NCI-H2196 (cell line): ENCODE data around the gene CHRDL1.

ENCODE experiments used
- DNase-seq: peaks from one replicate; lab custom pipeline; 2025; ENCODE audit not compliant: unreplicated experiment; lab: John Stamatoyannopoulos, UW

CHRDL1 gene

DNA sequence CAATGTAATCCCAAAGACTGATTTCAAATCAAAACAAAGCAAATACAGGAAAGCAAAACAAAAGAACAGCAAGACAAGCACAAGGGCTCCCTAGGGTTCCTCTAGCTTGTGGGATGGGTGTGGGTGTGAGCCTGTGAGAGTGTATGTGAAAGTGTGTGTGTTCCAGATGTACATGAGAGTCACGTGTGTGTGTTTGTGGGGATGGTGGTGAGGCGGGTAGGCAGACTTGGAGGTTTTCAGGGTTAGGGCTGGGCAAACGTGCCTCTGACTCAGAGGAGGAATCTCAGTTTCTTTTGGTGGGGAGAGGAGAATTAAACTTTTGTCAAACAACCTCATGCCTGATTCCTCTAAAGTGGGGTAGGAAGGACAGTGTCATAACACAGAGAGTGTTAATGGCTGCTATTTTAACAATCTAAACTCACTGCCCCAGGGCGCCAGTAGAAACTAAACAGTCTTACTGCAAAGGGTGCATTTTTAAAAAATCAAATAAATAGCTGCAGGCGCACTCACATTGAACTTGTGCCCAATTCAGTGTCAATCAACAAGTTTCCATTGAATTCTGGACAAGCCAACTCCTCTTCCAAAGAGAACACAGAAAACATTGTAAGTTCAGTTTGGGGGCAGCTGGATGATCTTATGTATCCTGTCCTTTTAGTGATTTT is 51.8 kb downstream of the CHRDL1 start:
- DNase-seq, result no peak

DNA sequence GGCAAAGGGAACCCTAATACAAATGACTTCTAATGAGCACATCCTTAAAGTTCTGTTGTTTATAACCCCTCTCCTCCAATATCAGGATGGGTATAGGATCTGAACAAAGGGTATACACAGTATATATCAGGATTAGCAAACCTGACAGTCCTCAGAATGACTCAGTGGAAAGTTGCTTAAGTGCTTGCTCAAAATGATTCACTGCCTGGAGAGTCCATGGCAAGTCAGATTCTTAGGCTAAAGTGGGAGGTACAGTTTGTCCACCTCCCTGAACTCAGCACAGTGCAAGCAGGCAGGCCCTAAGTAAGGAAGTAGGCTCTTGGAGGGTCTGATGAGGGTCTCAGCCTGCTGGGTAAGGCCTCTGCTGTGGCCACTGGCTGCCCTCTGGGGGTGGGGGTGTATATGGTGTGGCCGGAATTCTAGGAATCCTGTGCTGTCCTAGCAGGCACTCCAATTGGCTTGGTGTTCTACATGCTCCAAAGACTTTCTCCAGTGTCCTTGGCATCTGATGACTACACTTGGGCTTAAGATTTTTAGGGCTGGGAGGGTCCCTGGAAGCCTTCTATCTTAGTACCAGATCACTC is 54.3 kb downstream of the CHRDL1 start:
- DNase-seq, result no peak

DNA sequence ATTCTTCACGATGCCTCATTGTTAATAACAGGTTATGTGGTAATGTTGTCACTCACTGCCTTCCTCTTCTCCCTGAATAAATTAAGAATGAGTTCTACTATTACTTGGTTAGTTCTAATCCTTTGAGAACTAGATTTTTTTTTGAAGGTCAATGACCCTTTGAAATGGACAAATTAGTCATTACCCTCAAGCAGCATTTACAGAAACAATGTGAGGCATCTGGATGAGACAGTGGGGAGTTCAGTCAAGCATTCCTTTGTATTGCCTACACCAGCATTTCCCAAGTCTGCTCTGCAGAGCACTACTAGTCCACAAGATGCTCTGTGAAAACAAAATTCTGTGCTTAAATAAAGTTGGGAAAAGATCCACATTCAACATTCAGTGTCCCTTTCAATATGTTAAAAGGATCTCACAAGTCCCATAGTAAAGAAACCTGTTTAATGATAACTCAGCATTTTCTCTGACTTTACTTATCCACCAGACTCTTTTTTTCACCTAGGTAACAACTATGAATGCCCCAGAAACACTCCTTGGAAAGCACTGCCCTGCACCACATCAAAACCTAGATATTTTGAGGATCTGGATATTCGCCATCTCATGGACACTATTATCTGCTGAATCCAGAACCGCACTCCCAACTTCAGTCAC is 60.6 kb downstream of the CHRDL1 start:
- no peak for DNase-seq

DNA sequence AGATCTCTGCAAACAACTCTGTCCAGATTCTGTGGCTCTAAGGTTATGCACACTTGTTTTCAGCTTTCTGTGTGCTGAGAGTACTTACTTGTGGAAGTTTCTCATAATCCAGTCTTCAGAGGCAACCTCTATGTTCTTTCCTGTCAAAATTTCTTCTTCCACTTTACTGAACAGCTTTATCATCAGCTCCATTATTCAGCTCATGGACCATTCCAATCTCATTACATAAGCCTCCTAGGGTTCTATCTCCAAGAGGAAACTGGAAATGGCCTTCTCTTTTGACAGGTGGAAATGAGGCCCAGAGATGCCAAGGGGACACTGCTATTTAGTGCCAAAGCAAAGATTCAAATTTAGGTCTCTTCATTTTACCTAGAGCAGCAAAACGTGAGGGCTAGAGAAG is 61.3 kb downstream of the CHRDL1 start:
- DNase-seq, result no peak

DNA sequence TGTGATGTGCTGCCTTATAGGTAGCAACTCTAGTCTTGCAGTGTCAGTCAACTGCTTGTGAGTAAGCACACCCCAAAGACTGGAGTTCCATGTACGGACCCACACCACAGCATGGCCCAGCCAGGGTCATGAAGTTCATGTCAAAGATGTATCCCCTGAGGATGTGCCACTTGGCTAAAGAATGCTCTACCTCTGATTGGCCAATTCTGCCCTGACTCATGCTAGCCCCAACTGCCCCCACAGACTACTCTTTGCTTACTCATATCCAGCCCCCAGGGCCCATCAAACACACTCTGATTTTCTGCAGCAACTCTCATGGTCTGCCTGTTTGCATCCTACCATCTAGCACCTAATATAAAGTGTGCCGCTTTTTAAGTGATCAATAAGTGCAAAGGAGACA is 62.5 kb downstream of the CHRDL1 start:
- no peak for DNase-seq

DNA sequence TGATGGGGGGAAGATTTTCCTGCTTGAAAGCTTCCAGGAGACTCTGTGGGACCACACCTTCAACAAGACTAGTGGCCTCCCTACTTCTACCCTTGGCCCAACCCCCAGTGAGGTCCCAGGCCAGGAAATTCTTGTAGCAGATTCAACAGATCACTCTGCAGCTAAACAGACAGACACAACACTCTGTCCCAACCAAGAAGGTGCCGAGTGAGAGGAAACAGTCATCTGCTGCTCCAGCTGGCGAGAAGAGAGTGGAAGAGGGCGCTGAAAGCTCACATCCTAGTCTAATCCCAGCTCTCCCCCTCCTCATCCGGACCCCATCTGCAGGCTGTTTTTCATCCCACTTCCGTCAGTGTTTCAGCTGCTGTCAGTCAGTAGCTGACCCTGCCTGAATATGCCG is 63.4 kb downstream of the CHRDL1 start:
- no peak for DNase-seq

DNA sequence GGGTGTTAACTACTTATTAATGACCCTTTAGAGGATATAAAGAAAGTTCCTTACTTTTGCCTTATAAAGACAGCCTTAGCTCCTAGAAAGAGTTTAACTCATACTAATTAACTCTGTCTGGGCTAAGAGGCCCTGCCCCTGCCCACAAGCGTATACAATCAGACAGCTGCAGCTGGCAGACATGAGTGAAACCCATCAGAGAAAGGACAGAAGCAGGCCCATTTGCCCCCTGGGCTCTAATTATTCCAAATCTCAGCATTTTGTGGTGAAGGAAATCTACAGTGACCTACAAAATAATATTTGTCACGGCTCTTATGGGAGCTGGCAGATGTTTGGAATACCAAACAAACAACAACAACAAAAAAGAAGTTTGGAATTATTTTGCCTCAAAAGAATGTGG is 71.8 kb downstream of the CHRDL1 start:
- DNase-seq, result no peak

DNA sequence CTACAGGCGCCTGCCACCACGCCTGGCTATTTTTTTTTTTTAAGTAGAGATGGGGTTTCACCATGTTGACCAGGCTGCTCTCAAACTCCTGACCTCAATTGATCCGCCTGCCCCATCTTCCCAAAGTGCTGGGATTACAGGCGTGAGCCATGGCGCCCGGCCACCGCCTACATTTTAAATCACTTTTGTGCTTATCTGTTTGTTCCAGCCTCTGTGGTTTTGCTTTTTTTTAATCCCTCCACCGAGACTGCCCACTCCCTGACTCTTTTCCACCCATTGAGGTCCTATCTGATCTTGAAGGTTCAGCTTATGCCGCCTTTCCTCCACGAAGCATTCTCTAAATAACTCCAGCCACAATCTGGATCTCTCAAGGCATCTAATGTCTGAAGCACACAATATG is 73.5 kb downstream of the CHRDL1 start:
- DNase-seq, result no peak

DNA sequence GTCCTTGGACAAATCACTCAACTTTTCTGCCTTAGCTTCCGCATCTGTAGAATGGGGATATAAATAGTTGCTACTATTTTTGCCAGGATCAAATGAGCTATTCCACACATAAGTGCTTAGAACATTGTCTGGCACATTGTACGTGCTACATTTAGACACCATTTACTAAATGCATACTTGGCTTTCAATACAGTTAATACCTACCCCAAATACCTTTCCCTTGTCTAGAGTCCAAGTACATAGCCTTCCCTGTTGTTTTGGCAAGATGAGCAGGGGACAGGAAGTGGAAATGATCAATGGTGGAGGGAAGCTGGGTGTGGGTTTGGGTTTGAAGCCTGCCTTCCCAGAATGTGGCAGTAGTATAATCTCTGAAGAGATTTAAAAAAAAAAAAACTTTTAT is 82.0 kb downstream of the CHRDL1 start:
- DNase-seq, result no peak

DNA sequence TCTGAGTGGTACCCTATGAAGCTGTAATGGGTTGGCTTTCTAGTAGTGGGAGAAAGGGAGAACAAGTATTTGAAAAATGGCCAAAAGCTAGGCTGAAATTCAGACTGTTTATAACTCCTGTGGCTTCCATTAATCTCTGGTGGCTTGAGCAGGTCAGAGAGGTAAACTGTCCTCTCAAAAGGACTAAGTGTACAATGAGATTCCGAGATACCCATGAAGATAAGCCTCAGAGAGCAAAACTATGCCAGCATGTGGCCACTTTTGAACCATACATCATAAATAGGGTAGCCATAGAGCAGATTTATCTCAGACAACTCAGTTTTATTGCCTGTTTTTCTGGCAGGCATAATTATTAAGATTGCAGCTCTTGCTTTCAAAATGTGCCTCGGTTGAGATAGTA is 89.2 kb downstream of the CHRDL1 start:
- no peak for DNase-seq

DNA sequence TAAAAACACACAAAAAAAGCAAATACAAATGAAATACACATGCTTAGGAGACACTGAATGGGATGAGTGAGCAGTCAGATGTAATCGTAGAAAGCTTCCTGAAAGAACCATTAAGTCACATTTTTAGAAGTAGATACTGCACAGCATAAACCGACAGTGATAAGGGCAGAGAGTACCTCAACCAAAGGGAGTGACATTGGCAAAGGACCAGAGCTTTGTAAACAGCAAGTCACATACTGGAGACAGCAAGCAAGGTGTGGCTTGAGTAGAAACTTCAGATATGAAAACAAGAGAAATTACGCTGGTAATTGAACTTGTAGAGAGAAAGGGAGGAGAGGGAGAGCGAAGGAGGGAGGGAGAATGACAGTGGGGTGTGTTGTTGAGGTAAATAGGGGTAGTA is 92.0 kb downstream of the CHRDL1 start:
- no peak for DNase-seq

DNA sequence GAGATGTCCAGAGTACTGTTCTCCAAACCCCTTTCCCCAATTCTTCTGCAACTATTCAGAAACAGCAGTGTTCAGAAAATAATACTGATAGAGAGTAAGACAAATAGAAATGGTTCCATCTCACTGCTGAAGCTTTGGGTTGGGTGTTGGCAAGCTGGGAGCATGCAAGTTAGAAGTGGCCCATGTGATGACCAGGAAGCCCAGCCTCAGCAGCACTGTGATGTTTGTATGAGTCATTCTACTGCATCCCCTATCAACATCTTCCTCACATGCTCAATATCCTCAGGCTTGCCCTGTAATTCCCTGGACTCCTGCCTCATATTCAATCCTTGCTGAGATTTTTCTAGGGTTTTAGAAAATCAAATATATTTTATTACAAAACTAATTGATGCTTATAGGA is 96.5 kb downstream of the CHRDL1 start:
- no peak for DNase-seq

DNA sequence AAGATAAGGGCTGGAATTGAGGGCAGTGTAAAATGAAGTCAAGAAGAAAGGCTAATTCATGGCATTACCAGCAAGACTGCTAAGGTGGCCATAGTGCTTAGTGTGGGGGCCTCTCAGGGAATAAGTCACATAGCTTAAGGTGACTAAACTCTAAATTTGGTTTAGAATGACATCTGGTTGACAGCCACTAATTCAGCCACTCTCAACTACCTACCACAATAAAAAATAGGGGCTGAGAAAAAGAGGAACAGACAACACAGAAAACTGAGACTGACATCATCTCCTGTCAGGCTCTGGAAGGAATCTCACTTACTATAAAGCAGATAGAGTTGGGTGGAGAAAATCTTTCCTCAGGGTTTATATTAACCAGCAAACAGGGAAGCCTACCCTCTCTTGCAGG is 96.9 kb downstream of the CHRDL1 start:
- DNase-seq, result no peak

DNA sequence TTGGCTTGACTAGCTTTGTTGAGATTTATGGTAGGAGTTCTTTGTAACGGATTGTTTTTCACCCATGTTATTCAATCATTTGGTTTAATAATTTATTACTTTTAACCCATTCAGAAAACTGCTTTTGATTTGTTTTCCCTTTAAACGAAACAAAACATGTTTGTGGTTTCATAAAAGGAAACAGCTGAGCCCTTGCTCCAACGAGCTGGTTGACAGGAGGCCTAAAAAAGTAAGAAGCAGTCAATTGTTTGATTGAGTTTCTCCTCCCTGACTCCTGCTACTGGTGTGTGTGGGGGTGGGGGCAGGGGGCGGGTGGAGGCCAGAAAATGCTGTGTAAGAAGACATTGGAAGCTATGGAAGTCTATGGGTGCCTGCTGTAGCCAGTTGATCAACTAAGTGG is 102.8 kb downstream of the CHRDL1 start:
- DNase-seq, result no peak

DNA sequence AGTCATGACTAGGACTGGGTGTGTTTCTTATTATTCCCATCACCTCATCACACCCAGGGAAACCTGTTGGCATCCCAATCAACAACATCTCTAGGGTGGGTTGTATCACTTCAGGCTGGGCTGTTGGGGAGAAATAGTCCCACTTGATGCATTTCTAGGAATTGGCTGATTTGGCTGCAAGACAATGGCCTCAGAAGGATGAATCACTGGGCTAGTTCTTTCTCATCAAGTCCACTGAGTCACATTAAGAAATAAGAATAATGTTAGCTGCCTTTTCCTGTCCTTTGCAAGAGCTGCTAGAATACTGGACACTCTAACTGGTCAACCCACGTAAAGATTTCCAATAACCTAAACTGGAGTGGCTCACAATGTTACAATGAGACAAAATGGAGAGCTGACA is 104.2 kb downstream of the CHRDL1 start:
- DNase-seq, result no peak

DNA sequence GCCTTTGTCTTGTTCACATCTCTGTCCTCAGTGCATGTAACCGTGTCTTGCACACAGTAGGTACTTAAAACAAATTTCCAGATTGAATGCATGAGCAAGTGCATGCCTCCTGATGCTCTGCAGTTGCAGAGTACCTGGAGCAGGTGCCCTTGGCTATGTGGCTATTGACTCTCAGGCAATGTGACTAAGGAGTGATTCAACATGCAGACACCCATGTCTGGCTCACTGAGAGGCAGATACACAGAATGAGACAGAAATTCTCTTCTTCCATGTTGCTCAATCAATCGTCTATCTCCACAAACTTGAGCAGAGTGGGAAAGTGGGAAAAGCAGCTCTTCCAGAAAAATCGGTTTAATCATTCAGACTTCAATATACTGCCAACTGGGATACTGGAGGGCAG is 111.0 kb downstream of the CHRDL1 start:
- DNase-seq, result no peak

DNA sequence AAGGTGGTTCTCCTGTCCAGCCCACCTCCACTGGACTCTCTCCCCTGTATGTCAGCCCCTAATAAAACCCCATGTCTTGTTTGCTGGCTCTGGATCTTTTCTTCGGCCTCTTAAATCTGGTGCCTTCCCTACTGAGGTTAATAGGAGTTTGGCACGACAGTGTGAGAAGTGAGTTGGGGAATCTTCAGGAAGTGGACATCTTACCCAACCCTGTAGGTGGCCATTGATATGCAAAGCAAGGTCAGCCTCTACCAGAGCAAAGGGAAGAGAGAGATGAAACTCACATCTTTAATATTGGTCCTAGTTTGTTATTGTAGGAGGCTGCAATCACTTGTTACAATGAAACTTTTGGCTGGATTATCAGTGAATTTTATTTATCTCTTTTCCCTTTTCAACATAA is 111.7 kb downstream of the CHRDL1 start:
- DNase-seq, result no peak

DNA sequence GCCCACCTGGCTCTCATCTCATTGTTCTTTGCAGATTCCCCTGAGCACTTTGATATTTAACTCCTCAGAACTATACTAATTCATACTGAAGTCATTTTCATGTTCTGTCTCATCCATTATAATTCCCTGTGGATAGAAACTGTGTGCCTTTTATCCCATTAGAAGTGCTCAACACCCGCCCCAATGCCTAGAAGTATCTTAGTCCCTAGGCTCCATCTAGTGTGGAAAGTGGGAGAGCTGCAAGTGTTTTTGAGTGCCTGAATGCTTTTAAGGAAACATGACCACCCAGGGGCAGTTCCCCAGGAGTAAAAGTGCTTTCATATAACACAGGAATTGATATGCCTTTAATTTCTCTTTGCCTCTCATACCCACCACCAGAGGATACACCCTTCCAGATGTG is 117.0 kb downstream of the CHRDL1 start:
- DNase-seq, result no peak

DNA sequence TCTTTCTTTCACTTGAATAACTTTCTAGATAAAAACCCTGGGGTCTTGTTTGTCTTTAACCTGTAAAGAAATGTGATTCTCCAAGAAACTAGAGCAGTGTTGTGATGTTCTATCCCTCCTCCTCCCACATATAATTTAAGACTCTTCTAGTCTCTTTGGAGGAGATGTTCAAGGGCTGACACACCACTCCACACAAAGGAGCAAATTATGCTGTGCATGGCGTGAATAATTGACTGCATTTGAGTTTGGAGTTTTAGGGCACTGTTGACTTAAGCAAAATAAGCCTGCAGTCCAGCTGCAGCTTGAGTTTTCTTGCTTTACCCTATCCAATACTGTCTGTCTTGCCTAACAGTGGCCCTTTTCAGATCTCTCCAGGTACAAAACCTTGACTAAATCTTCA is 119.7 kb downstream of the CHRDL1 start:
- no peak for DNase-seq

DNA sequence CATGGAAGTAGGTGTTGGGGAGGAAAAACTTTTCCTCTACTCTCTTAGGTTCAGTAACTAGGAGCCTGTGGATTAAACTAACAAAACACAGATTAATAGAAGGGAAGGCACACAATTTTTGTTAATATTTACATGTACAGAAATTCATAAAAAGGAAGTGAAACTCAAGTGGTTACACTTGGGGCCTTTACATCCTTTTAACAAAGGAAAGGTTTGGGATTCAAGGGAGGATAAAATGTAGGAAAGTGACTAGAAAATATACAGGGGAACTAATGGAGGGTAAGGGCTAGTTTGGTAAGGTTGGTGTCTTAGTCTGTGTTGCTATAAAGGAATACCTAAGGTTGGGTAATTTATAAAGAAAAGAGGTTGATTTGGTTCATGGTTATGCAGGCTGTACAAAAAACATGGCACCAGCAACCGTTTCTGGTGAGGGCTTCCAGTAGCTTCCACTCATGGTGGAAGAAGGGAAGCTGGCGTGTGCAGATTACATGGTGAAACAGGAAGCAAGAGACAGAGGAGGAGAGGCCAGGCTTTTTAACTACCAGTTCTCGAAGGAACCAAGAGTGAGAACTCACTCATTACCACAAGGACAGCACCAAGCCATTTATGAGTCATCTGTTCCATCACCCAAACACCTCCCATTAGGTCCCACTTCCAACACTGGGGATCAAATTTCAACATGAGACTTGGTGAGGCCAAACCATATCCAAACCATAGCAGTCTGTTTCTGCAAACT is 124.4 kb downstream of the CHRDL1 start:
- DNase-seq, result no peak

DNA sequence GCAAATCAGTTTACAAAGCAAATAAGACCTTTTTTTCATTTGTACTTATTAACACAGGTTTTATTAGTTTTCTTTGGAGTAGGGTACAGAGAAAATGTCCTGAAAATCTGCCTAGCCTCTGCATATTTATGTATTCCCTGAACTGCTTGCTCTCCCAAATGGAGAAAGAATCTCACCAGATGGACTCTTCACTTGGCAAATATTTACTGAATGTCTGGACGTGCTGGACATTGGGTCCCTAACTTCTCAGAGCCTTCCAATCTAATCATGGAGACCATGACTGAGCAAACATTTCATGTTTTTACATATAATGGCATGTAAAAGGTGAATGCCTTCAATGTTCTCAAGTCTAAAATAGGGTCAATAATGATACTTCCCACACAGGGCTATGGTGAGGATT is 126.0 kb downstream of the CHRDL1 start:
- no peak for DNase-seq

DNA sequence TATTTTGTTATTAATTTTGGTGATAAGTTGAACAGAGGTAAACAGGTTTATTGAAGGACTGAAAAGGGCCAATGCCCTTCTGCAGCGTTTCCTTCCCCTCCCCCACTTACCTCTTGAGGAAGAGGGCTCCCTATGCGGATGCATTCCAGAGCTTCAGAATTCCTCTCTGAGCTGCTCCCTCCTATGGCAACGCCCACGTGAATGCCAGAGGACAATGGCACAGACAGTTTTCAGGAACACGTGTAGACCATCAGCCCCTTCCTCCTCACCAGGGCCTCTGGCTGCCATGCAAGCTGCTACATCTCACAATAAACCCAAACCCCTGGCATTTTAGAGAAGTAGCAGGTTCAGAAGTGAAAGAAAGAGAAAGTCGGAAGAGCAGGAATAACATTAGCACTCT is 127.9 kb downstream of the CHRDL1 start:
- no peak for DNase-seq
